Esophagus muscularis mucosa (tissue), 4 donors: Measurements from ENCODE around the gene CDNF.

ENCODE experiments used
- EP300 ChIP-seq: sonication (generic); formaldehyde crosslinking; IDR thresholded peaks from one replicate; pipeline ENCODE4 v1.6.1; 2017; ENCODE audit warnings: antibody characterized with exemption
- POLR2A ChIP-seq: fragments of 450-650 bp; IDR thresholded peaks from one replicate; pipeline ENCODE4 v1.6.1; 2017; ENCODE audit warnings: antibody characterized with exemption, moderate library complexity, mild to moderate bottlenecking, low read depth
- POLR2AphosphoS5 ChIP-seq, 2 donors: sonication (generic); formaldehyde crosslinking; IDR thresholded peaks; one replicate each; pipeline ENCODE4 v1.6.1; 2017; ENCODE audit warnings: antibody characterized with exemption in 2 of 2
- TF ChIP-seq, protein P1 (sequence below), 3 experiments: fragments of 200-600 bp in 2 of 3; fragments of 450-650 bp in 1 of 3; sonication (generic) in 2 of 3; IDR thresholded peaks; one replicate each; pipeline ENCODE4 v1.5.1; 2017 to 2019; ENCODE audit warnings: antibody characterized with exemption in 3 of 3, mild to moderate bottlenecking in 2 of 3, moderate library complexity in 1 of 3

DNA sequence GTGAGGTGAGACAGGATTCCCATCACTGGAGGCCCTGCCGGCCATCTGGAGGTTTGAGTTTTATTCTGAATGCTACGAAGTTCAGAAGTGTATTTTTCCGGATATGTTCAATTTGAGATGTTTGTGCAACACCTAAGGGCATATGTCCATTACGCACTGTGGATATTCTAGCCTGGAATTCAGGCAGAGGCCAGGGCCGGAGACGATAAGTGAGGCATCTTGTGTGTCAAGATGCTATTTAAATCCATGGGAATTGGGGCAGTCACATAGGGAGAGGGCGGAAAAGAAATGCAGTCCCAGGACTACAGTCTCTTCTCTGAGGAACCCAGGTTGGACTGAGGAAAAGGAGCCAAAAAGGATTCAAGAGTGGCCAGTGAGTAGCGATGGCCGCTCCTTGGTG, 38.9 kb upstream of the CDNF start:
- TF ChIP-seq, protein P1, sequence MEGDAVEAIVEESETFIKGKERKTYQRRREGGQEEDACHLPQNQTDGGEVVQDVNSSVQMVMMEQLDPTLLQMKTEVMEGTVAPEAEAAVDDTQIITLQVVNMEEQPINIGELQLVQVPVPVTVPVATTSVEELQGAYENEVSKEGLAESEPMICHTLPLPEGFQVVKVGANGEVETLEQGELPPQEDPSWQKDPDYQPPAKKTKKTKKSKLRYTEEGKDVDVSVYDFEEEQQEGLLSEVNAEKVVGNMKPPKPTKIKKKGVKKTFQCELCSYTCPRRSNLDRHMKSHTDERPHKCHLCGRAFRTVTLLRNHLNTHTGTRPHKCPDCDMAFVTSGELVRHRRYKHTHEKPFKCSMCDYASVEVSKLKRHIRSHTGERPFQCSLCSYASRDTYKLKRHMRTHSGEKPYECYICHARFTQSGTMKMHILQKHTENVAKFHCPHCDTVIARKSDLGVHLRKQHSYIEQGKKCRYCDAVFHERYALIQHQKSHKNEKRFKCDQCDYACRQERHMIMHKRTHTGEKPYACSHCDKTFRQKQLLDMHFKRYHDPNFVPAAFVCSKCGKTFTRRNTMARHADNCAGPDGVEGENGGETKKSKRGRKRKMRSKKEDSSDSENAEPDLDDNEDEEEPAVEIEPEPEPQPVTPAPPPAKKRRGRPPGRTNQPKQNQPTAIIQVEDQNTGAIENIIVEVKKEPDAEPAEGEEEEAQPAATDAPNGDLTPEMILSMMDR (IDR thresholded peaks at IDR 0.05): no peak
- TF ChIP-seq EP300: no peak
- TF ChIP-seq POLR2A: no peak
- TF ChIP-seq POLR2AphosphoS5 (IDR thresholded peaks at IDR 0.05): no peak
